NCI-H2196 (cell line): ENCODE measurements around the gene ATAD3A.

Source experiments
- DNase-seq: peaks from one replicate; lab custom pipeline; 2025; ENCODE audit not compliant: unreplicated experiment; lab: John Stamatoyannopoulos, UW

Gene ATAD3A

GRCh38 chr1:1538334-1538733 is 26.4 kb downstream of the ATAD3A start:
- DNase-seq: no peak

GRCh38 chr1:1538989-1539309 is 27.0 kb downstream of the ATAD3A start:
- no peak for DNase-seq

GRCh38 chr1:1539310-1540089 is 27.5 kb downstream of the ATAD3A start:
- peak; percentile 10 for DNase-seq

- peak; percentile 55 for DNase-seq
Measured at GRCh38 chr1:1540090-1540817, 28.3 kb downstream of the ATAD3A start, which contains the start of gene TMEM240. Gene TMEM240 (minus strand): TSS chr1:1540624. CDS start chr1:1540346, 278 bp downstream.

GRCh38 chr1:1540818-1541628 is 29.1 kb downstream of the ATAD3A start:
- DNase-seq: no peak

GRCh38 chr1:1541956-1542765 is 30.2 kb downstream of the ATAD3A start:
- no peak for DNase-seq

DNA sequence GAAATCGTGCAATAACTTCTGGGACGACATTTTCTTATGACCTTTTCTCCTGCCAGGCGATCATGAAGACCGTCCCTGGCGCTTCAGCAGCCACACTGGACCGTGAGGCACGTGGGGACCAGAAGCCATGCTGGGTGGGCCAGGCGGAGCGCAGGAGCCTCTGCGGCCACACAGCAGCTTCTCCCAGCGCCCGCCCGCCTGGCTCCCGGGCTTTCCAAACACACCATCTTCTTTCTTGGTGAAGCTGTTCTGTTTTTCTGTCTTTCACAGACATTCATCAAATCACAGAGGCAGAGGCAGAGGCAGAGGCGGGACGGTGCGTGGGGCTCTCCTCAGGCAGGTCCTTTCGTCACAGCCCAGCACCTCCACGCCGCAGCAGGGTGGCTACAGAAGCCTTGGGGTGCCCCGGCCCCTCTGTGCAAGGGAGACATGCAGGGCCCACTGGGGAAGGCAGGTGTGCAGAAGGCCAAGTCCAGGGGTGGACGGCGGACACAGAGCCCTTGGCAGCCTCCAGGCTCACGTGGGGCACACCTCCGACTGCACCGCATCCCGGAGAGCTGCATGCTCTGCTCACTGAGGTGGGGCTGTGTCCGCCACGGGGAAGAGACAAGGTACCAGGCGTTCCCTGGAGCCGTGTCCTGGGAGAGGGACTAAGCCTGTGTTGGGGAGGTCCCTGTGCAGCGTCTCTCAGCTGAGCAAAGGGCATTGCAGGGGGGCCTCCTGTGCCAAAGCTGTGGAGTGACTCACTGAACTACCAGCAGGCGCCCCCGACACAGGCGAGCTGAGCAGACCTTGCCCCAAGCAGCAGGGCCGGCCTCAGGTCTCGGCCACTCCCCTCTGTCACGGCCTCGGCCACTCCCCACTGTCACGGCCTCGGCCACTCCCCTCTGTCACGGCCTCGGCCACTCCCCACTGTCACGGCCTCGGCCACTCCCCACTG is 31.1 kb downstream of the ATAD3A start:
- no peak for DNase-seq

- no peak for DNase-seq
Measured at GRCh38 chr1:1543706-1544099, 31.7 kb downstream of the ATAD3A start.

DNA sequence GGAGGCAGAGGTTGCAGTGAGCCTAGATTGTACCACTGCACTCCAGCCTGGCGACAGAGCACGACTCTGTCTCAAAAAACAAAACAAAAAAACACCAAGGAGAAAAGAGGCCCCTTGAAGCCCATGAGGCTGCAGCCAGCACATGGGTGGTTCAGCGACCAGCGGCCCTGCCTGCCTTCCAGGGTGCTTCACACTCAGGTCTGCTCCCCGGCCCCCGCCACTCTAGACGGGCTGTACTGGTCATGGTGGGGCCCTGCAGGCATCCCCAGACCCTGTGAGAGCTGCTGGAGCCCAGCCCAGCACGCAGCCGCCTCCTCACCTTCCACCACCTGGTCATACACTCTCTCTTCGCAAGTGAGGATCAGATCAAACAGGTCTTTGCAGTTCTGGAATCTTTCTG is 32.6 kb downstream of the ATAD3A start:
- DNase-seq: no peak

- DNase-seq: no peak
Measured at GRCh38 chr1:1545946-1546737, 34.2 kb downstream of the ATAD3A start.

DNA sequence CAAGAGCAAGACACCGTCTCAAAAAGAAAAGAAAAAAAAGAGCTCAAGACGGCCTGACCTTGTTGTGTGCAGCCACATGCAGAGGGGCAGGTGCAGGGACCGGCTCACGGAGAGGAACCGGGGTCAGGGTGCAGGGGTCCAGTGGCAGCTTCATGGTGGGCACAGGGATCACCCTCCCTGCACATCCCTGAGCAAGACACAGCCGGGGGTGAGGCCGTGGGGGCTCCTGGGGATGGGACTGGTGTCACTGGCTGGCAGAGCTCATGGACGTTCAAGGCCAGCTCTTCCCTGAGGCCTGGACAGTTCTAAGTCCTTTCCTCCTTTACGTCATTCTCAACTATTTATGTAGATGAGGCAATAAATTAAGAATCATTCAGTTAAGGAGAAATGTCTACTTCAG is 35.0 kb downstream of the ATAD3A start:
- no peak for DNase-seq

- DNase-seq: no peak
Measured at GRCh38 chr1:1547476-1547875, 35.5 kb downstream of the ATAD3A start.

GRCh38 chr1:1548591-1548990 is 36.6 kb downstream of the ATAD3A start:
- DNase-seq: no peak

- DNase-seq: no peak
Measured at GRCh38 chr1:1550087-1550486, 38.1 kb downstream of the ATAD3A start.

DNA sequence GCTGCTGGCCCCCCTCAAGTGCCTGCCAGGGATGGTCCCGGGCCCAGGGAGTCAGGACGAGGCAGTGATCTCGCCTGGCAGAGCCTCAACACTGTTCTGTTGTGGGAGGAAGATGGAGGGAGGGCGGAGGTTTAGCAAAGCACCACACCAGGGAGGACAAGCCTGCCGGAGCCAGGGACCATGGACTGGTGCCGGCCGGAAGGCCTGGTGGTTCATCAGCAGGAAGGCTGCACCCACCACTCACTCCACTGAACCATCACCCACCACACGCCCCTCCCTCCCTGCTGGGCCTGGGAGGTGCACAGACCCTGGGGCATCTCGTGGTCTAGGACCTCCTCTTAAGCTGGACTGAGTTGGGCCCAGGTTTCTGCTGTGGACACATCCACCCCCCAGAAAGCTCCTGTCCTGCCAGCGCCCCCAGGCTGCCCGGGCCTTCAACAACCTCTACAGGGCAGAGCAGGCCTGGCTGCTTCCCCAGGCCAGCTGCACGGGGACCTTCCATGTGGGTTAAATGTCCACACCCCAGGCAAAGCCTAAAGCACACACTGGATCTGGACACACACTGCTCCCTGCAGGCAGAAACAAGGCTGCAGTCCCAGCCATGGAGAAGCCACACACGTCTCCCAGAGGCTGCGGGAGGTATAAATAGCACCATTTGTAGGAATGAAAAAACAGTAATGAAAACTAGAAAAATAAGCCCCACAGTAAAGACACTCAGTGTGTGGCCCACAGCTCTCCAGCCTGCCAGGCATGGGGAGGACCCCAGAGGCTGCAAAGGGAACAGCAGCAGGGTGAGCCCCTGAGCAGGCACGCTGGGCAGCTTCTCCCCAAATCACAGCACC is 38.9 kb downstream of the ATAD3A start:
- DNase-seq: no peak

DNA sequence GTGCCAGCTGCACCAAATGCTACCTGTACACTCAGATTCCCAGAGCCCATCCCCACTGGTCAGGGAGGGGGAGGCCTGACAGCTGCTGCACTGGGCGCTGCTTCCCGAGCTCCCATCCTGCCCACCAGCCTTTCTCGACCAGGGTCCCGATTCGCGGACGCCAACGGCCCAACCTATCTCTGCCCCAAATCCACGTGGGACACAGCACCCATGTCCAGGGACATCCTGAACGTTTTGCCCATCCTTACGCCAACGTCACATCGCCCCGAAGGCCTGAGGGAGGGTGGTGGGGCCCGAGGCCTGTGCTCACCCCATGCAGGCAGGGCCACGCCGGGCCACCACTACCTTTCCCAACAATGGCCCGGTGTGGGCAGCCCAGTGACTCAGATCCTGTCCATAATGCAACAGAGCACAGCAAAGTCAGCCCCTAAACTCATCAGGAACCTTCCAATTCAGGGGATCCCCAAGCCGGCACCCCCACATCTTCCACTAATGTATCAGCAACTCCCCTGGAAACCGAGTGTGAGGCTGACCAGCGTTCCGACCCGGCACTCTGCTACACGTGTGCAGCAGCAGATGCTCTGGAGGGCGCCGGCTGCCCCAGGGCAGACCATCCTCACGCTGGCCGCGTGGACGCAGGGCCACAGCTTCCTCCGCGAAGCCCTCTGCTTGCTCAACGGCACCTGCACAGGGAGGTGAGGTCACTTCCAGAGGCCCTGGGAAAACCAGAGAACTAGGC is 39.7 kb downstream of the ATAD3A start:
- DNase-seq: no peak

DNA sequence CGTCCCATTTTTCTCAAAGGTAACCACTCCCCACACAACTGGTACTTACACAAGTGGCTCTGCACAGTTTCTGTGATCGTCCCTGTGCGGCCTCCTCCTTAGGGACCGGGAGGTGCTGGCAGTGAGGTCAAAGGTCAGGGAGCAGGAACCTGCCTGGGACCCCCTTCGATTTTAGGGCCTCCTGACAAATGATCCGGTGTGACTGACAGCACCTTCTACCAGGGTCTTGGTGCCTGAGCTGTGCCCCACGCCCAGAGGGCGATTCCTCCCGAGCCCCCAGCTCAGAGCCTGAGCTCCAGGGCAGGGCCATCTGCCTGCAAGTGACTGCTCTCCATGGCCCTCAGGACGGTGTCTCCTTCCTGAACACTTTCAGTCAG is 40.3 kb downstream of the ATAD3A start:
- no peak for DNase-seq
